HG03175 (cell line): Measurements from ENCODE around the gene ZCCHC18.
"Not testable (repeated sequence)": the region's sequence is repeated elsewhere in the genome, so short reads cannot be mapped to it uniquely, and the experiment has no call there.

Experiments used
- ATAC-seq: cut with Tn5 transposase; IDR thresholded peaks from one replicate; pipeline ENCODE4 v1.9.1; 2021; ENCODE audit warnings: mild to moderate bottlenecking, moderate library complexity; ENCODE audit not compliant: unreplicated experiment

The ZCCHC18 gene

DNA sequence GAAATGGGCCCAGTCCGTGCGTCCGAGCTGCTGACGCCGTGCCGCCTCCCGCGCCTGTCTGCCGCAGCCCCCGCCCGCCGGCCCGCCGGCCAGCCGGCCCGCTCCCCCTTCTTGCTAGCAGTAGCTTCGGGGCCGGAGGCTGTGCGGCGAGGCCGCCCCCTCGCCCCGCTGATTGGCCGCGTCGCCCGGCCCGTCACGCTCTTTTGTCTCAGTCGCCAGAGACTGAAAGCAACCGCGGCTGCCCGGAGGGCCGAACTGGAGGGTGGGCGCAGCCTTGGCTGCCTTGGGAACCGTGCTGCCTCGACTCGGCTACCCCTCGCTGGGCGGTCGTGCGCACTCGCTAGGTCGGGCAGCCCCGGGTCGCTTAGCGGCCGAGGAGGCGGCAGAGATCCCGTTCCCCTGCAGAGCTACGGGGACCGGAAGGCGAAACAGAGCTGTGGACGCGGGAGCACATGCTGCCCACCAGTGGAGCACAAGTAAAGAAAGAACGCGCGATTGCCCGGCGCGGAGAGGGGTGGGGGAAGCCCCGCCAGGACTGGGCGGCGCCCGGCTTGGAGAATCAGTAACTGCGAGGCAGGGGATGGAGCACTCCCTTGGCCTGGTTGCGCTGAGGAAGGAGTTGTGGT is at the start of gene ZCCHC18:
ZCCHC18 (plus strand) TSS at position 198 of the 626 bp plus-strand sequence. CDS start 1,589 bp downstream, outside the sequence.
- peak; percentile 71 for ATAC-seq

DNA sequence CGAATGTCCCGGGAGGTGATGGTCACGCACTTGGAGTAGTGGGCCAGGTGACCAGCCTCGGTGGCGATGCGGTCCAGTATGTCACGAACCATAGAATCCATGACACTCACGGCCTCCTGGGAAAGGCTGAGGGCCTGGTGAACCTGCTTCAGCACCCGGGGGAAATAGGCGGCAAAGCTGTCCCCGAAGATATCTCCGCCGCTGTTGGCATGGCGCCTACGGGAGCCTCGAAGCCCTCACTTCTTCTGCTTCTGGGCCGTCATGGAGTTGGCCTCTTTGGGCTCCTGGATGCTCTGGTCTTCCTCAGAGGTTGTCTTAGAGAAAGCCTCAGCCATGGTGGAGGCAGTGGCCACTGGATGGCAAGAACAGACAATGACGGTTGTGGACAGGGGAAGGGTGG is 49.7 kb upstream of the ZCCHC18 start:
- not testable (repeated sequence) for ATAC-seq

DNA sequence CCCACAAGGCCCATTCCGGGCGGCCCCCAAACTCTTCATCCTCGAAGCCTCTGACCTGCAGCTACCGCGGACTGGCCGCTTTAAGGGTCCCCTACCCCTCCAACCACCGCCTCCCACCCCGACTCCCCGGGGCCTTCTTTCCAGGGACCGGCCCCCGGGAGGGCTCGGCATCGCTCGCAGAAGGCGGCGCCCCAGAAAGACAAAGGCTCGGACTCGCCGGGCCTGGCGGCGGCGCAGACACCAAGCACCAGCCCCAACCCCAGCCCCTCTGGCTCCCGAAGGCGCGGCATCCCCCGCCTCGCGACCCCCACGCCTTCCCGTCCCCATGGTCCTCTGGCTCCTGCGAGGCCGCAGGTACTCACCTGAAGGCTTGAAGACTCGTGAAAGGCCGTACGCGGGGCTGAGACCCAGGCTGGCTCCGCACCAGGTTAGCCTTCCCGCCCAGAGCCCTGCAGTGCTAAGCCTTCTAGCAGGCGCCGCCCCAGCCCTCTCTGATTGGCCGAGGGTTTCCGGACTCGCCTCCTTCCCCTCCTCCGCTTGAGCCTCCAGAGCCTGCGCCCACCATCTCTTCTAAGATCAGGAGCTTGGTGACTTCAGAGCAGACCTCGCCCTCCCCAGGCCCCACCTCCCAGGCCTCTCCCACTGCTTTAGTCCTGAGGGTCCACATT is 36.4 kb upstream of the ZCCHC18 start, which contains the start of gene TMSB15C:
TMSB15C (minus strand) TSS at position 459 of the 668 bp plus-strand sequence.
- peak; percentile 99 for ATAC-seq

DNA sequence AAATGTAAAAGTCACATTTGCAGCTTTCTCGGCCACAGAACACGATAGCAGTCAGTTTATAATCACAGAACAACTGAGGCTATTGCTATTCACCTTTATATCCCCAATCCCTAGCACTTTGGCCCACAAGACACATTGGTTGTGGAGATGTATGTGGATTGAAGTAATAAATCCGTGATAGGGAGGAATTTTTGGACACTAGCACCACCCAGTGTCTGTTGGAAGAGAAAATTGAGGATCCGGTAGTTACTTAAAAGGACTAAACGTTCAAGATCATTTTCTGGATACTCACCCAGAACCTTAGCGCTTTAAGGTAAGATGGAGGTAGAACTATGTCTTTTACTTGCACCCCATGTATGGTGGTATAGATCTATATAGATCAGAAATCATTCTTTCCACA is 34.5 kb upstream of the ZCCHC18 start:
- not testable (repeated sequence) for ATAC-seq

DNA sequence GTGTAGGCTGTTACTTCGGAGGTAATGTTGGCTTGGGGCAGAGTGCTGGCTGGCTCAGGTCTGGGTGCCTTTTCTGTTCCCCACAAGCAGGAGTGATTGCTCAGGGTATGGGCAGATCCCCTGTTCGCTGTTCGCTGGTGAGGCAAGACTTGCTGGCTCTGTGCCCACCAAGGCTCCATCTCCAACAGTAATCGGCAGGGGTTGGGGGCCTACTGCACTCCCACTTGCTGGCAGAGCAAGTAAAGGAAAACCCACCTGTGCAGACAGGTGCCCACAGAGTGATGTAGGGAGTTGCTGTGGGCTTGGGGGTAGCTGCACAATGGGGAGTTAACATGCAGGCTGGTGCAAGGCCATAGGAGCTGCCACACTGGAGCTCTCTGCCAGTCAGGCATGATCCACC is 28.3 kb upstream of the ZCCHC18 start:
- ATAC-seq, result no peak

DNA sequence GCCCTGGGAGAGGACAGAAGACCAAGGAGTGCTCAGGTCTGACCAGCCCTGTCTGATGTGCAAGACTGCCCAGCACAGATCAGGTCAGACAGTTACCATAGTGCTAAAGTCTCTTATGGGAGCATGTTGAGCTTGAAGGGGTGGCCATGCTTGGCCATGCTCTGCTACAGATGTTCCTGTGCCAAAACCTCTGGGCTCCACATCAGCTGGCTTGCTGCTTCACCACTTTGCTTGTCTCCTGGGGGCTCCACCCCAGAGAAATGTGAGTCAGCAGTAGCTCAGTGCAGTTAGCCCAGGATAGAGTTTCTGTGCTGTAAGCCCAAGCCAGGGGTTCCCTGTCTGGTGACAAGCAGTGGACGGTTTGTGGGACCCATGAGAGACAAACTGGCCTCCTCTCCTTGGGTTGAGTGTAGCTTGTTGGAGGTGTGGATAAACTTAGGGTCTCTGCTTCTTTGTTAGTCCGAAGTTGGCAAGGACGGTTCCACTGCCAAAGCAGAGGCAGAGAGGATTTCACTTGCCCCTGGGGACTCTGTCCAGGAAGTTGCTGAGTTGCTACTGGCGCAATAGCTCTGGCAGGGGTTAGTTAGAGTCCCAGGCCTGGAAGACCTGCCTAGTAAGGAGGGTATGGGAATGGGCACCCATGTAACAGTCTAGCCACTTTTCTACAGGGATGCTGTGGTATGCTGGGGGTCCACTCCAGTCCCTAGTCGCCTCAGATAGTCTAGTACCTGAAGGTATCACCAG is 27.6 kb upstream of the ZCCHC18 start:
- no peak for ATAC-seq

DNA sequence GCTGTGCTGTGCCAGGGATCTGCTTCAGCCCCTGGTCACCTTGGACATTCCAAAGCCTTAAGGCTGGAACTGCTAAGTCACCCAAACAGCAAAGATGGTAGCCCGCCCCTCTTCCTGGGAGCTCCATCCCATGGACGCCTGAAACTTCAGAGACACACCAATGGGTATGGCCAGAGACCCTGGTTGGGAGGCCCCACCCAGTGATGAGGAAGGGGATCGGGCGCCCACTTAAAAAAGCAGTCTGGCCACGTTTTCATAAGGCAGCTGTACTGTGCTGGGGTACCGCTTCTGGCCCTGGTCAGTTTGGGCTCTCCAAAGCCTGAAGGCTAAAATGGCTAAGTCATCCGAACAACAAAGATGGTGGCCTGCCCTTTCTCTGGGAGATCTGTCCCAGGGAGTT is 26.8 kb upstream of the ZCCHC18 start:
- ATAC-seq, result no peak

DNA sequence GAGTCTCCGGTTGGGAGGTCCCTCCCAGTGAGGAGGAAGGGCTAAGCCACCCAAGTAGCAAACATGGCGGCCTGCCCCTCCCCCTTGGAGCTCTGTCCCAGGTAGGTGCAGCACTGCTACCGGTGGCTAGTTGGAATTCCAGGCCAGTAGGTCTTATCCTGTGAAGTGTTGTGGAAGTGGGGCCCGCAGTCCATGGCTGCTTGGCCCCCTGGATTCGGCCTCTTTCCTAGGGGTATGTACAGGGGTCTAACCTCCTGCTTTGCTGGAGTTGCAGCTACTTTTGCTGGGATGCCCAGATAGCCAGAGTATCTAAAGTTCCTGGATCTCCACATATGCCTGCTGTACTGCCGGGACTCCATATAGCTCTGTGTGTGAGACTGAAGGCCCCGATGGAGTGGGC is 26.4 kb upstream of the ZCCHC18 start:
- no peak for ATAC-seq

DNA sequence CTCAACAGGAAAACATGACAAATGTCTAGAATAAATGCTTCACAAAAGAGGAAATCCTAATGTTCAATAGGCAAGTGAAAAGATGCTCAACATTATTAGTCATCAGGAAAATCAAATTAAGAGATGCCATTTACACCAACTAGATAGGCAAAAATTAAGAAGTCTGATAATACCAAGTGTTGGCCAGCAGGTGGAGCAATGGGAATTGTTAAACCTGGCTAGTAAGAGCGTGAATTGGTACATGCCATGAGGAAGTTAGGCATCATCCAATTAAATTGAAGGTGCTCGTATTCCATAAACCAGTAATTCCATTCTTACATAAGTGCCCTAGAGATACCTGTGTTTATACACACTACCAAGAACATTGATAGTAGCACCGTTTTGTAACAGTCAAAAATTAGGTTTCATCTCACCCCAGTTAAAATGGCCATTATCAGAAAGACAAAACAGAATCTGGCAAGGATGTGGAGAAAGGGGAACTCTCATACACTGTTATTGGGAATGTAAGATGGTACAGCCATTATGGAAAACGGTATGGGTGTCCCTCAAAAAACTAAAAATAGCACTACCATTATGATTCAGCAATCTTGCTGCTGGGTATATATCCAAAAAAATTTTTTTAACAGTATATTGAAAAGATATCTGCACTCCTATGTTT is 14.0 kb upstream of the ZCCHC18 start:
- peak; percentile 76 for ATAC-seq

DNA sequence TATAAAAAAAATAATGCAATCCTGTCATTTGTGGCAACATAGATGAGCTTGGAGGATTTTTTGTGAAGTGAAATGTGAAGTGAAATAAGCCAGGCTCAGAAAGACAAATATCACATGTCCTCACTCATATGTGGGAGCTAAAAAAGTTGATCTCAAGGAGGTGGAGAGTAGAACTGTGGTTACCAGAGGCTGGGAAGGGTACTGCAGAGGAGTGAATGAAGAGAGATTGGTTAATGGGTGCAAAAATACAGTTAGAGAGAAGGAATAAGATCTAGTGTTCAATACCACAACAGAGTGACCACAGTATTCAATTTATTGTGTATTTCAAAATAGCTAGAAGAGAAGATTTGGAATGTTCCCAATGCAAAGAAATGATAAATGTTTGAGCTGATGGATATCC is 13.4 kb upstream of the ZCCHC18 start:
- no peak for ATAC-seq

DNA sequence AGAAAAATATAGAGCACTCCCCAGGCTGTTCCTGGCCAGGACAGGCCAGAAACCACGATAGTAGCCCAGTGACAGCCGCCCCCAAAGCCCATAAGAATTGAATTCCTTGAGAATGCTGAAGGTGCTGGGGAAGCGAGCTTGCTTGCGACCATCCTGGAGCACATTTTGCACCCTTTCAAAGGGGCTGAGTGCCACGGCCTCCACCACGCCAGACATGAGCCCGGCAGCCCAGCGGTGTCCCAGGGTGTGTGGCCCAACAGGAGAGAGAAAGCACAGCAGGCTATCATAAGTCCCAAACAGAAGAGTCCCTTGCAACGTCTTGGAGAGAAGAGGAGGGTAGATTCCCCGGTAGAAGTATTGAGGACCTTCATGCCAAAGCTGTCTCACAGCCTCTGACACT is 7.6 kb upstream of the ZCCHC18 start:
- no peak for ATAC-seq

DNA sequence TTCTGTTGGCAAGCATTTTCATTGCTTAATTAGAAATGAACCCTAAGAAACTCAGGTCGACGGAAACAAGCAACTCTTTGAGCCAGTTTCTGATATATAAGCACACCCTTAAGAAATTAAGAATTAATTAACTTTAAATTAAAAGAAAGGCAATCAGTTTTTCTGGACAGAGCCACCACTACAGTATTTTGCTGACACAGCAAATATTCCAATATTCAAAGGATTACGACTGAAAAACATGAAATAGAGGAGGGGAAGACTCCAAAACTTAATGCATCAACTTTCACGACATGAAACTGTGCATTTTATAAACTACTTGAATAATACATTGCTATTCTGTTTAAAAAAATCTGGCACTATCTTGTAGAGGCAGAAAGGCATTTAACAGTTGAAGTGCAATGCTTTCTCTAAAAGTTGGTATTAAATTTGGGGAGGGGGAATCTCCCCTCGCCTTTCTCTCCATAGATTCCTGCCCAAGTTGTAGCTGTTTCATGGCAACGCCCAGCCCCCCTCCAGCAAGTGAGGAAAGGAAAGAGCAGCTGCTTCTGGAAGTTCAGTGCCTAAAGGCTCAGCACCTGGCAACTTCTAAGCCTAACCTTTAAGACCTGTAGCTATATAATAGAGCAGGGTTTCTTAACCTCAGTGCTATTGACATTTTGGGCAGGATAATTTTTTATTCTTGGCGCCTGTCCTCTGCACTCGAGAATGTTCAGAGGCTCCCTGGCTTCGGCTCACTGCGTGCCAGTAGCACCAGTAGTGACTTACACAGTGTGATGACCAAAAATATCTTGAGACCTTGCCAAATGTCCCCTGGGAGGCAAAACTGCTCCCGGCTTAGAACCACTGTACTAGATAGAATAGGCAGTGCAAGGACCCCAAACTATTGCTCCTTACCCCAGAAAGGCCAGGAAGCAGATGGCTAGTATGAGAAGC is 6.7 kb upstream of the ZCCHC18 start:
- ATAC-seq, result no peak

DNA sequence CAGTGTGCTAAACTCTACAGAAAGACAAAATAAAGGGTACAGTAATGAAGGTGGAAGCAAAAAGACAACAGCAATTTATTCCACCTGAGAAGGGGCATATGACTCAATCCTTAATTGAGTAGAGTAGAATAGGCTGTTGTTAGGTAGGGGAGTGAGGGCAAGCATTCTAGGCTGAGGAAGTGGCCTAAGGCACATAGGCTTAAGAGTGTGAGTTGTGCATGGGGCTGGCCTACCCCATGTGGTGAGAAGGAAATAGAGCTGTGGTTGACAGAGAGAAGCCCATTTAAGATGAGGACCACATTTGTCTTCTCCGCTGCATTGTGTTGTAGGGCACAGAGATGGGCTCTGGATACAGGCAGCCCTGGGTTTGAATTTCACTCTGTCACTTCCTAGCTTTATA is 3.4 kb upstream of the ZCCHC18 start:
- ATAC-seq, result no peak

DNA sequence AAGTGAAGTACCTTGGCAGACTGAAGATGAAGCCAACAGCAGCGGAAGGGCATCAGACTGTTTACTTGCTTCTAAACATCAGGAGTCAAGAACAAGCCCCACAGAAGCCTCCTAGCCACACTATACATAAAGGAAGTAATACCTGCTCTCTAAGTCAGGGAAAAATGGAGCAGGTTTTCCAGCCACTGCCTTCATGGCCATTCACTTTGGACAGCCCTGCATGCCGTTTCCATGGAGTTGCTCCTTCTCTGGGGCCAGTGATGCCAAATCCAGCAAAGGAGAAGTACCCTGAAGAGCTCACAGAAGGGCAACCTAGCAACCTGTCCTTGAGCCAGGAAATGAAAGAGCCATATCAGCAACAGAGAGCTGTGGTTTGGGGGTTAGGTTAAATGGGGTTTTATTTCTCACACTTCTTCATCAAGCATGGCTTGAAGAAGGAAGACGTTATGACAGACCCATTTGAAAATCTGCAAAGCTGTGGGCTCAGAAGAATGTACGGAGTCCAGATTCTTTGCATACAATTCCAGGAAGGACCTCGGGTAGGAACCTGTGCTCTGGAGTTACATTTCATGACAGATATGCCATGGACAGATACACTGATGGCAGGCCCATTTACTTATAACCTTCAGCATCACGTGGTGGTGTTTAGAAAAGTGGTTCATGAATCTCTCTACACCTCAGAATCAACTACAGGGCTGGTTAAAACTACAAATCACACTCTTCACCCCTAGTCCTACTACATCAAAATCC is 1.7 kb upstream of the ZCCHC18 start:
- peak; percentile 58 for ATAC-seq

DNA sequence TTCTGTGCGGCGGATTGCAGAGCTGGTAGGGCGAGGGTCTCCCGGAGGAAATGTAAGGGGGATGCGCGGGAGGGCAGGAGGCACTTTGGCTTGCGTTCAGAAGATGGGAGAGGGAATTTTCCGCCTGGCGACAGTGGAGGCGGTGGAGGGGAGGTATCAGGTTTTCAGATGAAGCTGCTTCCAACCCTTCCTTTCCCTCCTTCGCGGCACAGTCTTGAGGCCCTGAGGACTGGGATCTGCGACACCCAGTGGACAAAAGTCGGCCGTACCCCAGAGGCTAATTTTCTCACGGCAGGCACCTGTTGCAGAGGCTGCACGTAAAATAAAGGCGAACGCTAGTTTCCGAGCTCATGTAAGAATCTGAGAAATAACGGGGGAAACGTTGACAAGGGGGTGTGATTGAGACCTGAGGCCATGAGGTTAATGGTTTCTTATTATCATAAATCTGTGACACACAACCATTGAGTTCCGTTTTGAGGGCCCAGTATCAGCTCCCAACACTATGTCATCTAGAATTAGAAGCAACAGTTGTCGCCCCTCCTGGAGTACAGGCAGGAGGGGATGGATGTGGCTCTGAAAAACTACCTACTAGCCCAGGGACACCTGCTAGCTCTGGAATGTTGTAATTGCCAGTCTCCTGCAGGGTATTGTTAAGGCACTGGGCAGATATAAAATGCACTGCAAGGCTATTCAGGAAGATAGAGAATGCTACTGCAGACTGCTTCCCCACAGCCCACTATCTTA is 1.1 kb downstream of the ZCCHC18 start:
- peak; percentile 50 for ATAC-seq

DNA sequence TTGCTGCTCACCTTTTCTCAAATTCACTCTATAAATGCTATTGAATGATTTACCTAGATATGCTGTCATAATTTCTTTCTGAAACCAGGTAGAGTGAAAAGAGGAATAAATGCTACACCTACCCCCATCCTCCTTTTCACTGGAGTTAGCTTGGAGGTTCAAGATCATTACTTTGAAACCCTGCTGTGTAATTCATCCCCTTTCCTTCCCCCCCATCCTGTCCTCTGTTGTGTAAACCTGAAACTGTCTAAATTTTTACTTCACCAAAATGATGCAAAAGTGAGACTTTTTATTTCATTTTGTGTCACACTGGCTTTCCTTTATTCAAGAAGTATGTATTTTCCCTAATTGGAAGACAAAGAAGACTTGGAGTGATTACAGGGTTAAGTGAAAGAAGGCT is 5.4 kb downstream of the ZCCHC18 start:
- no peak for ATAC-seq

DNA sequence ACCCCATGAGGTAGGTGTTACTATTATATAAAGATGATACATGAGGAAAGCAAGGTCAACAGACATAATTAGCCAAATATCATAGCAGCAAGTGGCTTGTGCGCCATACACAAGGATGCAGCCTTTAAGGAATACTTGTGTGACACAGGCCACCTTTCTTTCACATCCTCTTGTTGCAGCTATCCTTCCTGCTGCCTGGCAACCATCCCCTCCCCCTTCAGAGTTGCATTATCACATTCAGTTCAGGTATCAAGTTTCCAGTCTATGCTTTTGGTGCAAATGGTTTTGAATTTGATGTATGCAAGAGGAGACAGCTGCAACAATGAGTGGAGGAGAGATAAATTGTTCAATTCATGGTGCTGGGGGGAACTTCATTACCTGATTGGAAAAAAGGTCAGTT is 6.4 kb downstream of the ZCCHC18 start:
- ATAC-seq, result peak; percentile 57

DNA sequence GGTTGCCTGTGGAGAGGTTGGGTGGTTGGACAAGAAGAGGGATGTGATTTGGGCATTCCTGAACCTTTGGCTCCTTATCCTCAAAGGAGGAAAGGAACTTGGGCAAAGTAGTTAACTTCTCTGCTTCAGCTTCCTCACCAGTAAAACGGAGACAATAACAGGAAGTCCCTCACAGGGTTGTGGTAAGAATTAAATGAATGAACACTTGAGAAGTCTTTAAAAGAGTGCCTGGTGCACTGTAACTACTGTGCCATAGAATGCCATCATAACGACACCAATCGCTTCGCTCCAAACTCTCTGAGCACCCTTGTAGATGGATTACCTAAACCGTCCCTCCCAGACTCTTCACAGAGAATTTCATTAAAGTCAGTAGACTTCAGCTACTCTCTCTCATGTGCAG is 10.5 kb downstream of the ZCCHC18 start:
- ATAC-seq, result no peak

DNA sequence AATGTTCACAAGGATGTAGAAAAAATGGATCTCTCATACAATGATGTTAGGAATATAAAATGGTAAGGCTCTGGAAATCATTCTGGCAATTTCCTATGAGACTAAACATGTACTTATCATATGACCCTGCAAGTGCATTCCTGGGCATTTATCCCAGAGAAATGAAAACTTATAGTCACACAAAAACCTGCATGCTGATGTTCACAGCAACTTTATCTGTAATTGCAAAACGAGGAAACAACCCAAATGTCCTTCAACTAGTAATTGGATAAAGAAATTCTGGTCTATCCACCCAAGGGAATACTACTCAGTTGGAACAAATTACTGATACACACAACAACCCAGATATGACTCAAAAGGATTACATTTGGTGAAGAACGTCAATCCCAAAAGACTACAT is 14.5 kb downstream of the ZCCHC18 start:
- ATAC-seq, result no peak
